ENCODE data around the gene FUCA1. TPM values are rescaled to one million over a fixed set of nuclear protein-coding genes. Genes with fewer than 3 reads are reported as not detected.
A peak's percentile ranks its signal among the peaks of the same experiment; 100 is the strongest.
"Not testable (repeated sequence)": the region's sequence is repeated elsewhere in the genome, so short reads cannot be mapped to it uniquely, and the experiment has no call there.

Gene FUCA1
- total RNA-seq, 1 experiment from 2014 or later = 20.7 TPM

DNA sequence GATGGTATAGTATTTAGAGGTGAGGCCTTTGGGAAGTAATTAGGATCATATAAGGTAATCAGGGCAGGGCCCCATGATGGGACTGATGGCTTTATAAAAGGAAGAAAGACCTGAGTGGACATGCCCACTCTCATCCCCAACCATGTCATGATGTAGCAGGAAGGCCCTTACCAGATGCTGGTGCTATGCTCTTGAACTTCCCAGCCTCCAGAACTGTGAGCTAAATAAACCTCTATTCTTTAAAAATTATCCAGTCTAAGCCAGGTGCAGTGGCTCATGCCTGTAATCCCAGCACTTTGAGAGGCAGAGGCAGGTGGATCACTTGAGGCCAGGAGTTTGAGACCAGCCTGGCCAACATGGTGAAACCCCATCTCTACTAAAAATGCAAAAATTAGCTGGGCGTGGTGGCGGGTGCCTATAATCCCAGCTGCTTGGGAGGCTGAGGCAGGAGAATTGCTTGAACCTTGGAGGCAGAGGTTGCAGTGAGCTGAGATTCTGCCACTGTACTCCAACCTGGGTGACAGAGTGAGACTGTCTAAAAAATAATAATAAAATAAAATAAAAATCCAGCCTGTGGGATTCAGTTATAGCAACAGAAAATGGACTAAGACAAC lies 20.5 kb downstream of the FUCA1 start:
- peaks cover 8 to 30% of the 10 kb centered on the region in 2 experiments; a peak in 3 of 4 replicates for H3K36me3 ChIP-seq (ENCODE audit: control insufficient read depth in 1 of 2, insufficient read depth in 2 of 2, low read length in 2 of 2)
- BruUV-seq (replicated peaks); ATAC-seq; H3K4me1 ChIP-seq (ENCODE audit: control insufficient read depth in 1 of 2, insufficient read depth in 2 of 2, low read length in 2 of 2); H3K4me2 ChIP-seq (ENCODE audit: low read length); H3K9ac ChIP-seq (ENCODE audit: low read length); intact Hi-C loops (cut with micrococcal nuclease); DNase-seq (ENCODE audit: low read depth, low spot score); H3K79me2 ChIP-seq (ENCODE audit: insufficient read depth, low read length); H4K20me1 ChIP-seq (ENCODE audit: insufficient read depth); H3K9me2 ChIP-seq (ENCODE audit: insufficient read depth); H3K4me3 ChIP-seq (replicated peaks in 1 of 2; ENCODE audit: low read depth in 1 of 2, low read length in 2 of 2); H3K27ac ChIP-seq (ENCODE audit: low read depth, low read length); H3K27me3 ChIP-seq (ENCODE audit: insufficient read depth, low read length); CTCF ChIA-PET; RAD21 ChIA-PET (ENCODE audit: low non-redundant PET in 1 of 2, low total read pairs in 2 of 2, uncharacterized antibody in 2 of 2, unreplicated experiment in 2 of 2); H3K9me3 ChIP-seq (ENCODE audit: control insufficient read depth in 1 of 2, insufficient read depth in 1 of 2, low read depth in 1 of 2, low read length in 2 of 2); H2AFZ ChIP-seq (ENCODE audit: low read depth, low read length, poor library complexity, severe bottlenecking); POLR2A ChIA-PET: not testable (repeated sequence)
- peak; percentile 85; the same call in 1 of the 2 replicates for TF ChIP-seq CBX3 (IDR thresholded peaks at IDR 0.05; ENCODE audit: low read depth)

DNA sequence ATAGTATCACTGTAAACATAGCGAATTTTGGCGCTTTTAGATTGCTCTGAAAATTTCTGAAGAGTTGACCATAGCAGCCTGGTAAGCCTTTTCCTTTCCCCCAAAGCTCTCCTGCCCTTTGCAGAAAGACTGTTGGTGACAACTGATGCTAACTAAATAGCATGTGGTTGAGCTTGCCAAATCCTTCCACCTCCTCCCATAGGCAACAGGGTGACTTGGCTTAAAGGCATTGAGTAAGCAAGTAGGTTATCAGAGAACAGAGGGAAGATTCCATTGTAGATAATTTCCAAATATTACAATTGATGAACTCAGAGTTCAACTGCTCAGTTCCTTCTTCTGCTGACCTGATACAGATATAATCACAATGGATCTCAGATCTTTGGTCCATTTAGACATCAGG lies 22.9 kb downstream of the FUCA1 start:
- no peak overlapping the region for H3K4me3 ChIP-seq (replicated peaks in 1 of 2; ENCODE audit: low read depth in 1 of 2, low read length in 2 of 2)
- H4K20me1 ChIP-seq (ENCODE audit: insufficient read depth) = no peaks in the 10 kb centered on the region
- H3K36me3 ChIP-seq (ENCODE audit: control insufficient read depth in 1 of 2, insufficient read depth in 2 of 2, low read length in 2 of 2) = peaks cover 8 to 30% of the 10 kb centered on the region in 2 experiments; a peak in 3 of 4 replicates
- H3K4me2 ChIP-seq (ENCODE audit: low read length) = no peak overlapping the region
- TF ChIP-seq TCF7L2 (IDR thresholded peaks at IDR 0.05; ENCODE audit: borderline replicate concordance, extremely low read depth, insufficient read depth, insufficient read length) (no peak), EZH2 (IDR thresholded peaks at IDR 0.05) (no peak), EGR1 (IDR thresholded peaks at IDR 0.05; ENCODE audit: low read depth) (no peak)
- TF ChIP-seq, protein P1, sequence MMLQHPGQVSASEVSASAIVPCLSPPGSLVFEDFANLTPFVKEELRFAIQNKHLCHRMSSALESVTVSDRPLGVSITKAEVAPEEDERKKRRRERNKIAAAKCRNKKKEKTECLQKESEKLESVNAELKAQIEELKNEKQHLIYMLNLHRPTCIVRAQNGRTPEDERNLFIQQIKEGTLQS (IDR thresholded peaks at IDR 0.05) = no peak
- ChIA-PET POLR2A (no interaction called here), RAD21 (ENCODE audit: low non-redundant PET in 1 of 2, low total read pairs in 2 of 2, uncharacterized antibody in 2 of 2, unreplicated experiment in 2 of 2) (no interaction called here), CTCF (no interaction called here)
- no peak overlapping the region for H3K27ac ChIP-seq (ENCODE audit: low read depth, low read length)
- H2AFZ ChIP-seq (ENCODE audit: low read depth, low read length, poor library complexity, severe bottlenecking) = no peak overlapping the region
- H3K27me3 ChIP-seq (ENCODE audit: insufficient read depth, low read length) = no peaks in the 10 kb centered on the region
- H3K4me1 ChIP-seq (ENCODE audit: control insufficient read depth in 1 of 2, insufficient read depth in 2 of 2, low read length in 2 of 2) = peaks cover 0 to 7% of the 10 kb centered on the region in 2 experiments; a peak in 2 of 4 replicates
- no peaks in the 10 kb centered on the region for H3K79me2 ChIP-seq (ENCODE audit: insufficient read depth, low read length)
- H3K9ac ChIP-seq (ENCODE audit: low read length) = no peak overlapping the region
- no peaks in the 10 kb centered on the region for H3K9me2 ChIP-seq (ENCODE audit: insufficient read depth)
- intact Hi-C loops (cut with micrococcal nuclease) = no loop called here
- no peak for ATAC-seq
- H3K9me3 ChIP-seq (ENCODE audit: control insufficient read depth in 1 of 2, insufficient read depth in 1 of 2, low read depth in 1 of 2, low read length in 2 of 2) = peaks cover 0 to 3% of the 10 kb centered on the region in 2 experiments; a peak in 1 of 4 replicates
- DNase-seq (ENCODE audit: low read depth, low spot score) = no peak
- no TSS peak for BruUV-seq (replicated peaks)

Data from HCT116 (cell line).